H1 (cell line): Measurements from ENCODE around the gene MCF2L. TPM values are rescaled to one million over a fixed set of nuclear protein-coding genes. Genes with fewer than 3 reads are reported as not detected.

Experiments used
- KDM1A ChIP-seq: fragments of 200-600, 300-600 bp; sonication (generic); IDR thresholded peaks from 2 replicates; pipeline ENCODE4 v1.7.1; 2016; ENCODE audit warnings: mild to moderate bottlenecking, low read length, borderline replicate concordance
- SP1 ChIP-seq: IDR thresholded peaks from 2 replicates; pipeline ENCODE4 v1.6.1; 2011; ENCODE audit warnings: low read depth, low read length
- TAF7 ChIP-seq: optimal IDR thresholded peaks from 2 replicates; pipeline ENCODE3; 2011; ENCODE audit warnings: low read depth, mild to moderate bottlenecking, inconsistent platforms, low read length, moderate library complexity, borderline replicate concordance
- polyA plus RNA-seq, 7 experiments: library from polyadenylated mRNA; depleted of rRNA in 3 of 7; stranded (reverse) in 5 of 7; unstranded in 2 of 7; fragments of >200 nt in 5 of 7; fragments of 200-250 nt in 2 of 7; gene quantifications; 1 replicate in 5 of 7; 2 replicates in 1 of 7; 4 replicates in 1 of 7; pipeline versions ENCODE4 v1.2.1 to v1.2.3, GENCODE V29; 2011 to 2013; ENCODE audit warnings: missing spikeins in 2 of 7, mixed read lengths in 2 of 7
- total RNA-seq: library from RNA; stranded (reverse); fragmentation: NEBNext Ultra II Directional; extraction: Animal tissue kit (Norgen Biotek cat#: 25700); gene quantifications from 2 replicates; pipeline ENCODE4 v1.2.1, GENCODE V29; 2021
- TF ChIP-seq, protein P1 (sequence below): IDR thresholded peaks from 2 replicates; pipeline ENCODE4 v1.6.1; 2011; ENCODE audit warnings: low read depth, mild to moderate bottlenecking, low read length; ENCODE audit not compliant: insufficient read depth

MCF2L gene
- total and polyA plus RNA-seq, 2 of the 8 experiments (the other 6 are each of a cell fraction or from before 2014, with no cell fraction given) = 10.1 to 24.4 TPM

GRCh38 chr13:112984501-112984900, 15.5 kb downstream of the MCF2L start (continued):
- TF ChIP-seq KDM1A (no peak), TAF7 (no peak), SP1 (no peak)
- TF ChIP-seq, protein P1, sequence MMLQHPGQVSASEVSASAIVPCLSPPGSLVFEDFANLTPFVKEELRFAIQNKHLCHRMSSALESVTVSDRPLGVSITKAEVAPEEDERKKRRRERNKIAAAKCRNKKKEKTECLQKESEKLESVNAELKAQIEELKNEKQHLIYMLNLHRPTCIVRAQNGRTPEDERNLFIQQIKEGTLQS = no peak
